PFSK-1 (cell line): Measurements from ENCODE around the gene SP6.

ENCODE experiments used
- POLR2AphosphoS5 ChIP-seq: IDR thresholded peaks from 2 replicates; pipeline ENCODE4 v1.6.1; 2012; ENCODE audit warnings: low read depth, mild to moderate bottlenecking, control low read depth, low read length, moderate library complexity
- TF ChIP-seq, protein P1 (sequence below), 2 experiments: IDR thresholded peaks; 2 replicates each; pipeline versions ENCODE4 v1.6.1 to v1.8.0; 2011 to 2012; ENCODE audit warnings: low read depth in 2 of 2, low read length in 2 of 2, control low read depth in 1 of 2, inconsistent platforms in 1 of 2, mild to moderate bottlenecking in 1 of 2, moderate library complexity in 1 of 2; ENCODE audit not compliant: insufficient read depth in 1 of 2

DNA sequence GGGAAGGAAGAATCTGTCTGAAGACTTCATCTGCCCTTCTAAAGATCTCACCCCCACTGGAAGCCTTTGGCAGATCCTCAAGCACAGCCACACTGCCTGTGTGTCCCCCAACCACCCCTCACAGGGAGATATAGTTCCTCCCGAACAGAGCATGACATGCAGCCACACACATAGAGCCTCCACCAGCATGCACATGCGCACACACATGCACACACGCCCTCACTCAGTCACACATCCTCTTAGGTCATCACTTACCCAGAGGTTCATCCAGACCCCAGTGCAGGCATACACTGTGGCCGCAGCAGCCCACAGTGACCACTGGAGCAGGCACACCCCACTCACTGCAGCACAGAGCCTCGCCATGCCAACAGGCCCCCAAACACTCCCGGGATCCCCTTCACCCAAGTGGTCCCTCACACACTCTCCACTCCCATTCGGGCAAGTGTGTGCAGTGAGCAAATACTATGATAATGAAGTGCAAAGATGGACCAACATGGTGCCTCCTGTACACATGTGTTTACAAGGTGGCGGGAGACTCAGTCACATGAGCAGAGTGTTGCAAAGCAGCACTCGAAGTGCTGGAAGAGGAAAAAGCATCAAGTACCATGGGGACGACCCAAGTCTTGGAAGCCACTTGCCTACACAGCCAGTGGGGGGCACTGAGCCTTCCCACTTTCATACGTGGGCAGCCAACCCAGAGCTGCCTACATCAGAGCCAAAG, 17.0 kb upstream of the SP6 start:
- TF ChIP-seq POLR2AphosphoS5: no peak
- TF ChIP-seq, protein P1, sequence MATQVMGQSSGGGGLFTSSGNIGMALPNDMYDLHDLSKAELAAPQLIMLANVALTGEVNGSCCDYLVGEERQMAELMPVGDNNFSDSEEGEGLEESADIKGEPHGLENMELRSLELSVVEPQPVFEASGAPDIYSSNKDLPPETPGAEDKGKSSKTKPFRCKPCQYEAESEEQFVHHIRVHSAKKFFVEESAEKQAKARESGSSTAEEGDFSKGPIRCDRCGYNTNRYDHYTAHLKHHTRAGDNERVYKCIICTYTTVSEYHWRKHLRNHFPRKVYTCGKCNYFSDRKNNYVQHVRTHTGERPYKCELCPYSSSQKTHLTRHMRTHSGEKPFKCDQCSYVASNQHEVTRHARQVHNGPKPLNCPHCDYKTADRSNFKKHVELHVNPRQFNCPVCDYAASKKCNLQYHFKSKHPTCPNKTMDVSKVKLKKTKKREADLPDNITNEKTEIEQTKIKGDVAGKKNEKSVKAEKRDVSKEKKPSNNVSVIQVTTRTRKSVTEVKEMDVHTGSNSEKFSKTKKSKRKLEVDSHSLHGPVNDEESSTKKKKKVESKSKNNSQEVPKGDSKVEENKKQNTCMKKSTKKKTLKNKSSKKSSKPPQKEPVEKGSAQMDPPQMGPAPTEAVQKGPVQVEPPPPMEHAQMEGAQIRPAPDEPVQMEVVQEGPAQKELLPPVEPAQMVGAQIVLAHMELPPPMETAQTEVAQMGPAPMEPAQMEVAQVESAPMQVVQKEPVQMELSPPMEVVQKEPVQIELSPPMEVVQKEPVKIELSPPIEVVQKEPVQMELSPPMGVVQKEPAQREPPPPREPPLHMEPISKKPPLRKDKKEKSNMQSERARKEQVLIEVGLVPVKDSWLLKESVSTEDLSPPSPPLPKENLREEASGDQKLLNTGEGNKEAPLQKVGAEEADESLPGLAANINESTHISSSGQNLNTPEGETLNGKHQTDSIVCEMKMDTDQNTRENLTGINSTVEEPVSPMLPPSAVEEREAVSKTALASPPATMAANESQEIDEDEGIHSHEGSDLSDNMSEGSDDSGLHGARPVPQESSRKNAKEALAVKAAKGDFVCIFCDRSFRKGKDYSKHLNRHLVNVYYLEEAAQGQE (IDR thresholded peaks at IDR 0.05; ENCODE audit: insufficient read depth in 1 of 2, low read depth in 2 of 2, low read length in 2 of 2): no peak
